Nephron (organoid): ENCODE results near the gene CASP8AP2.
A peak's percentile ranks its signal among the peaks of the same experiment; 100 is the strongest.

Experiments
- H3K27ac Mint-ChIP-seq, 3 experiments: 2 replicates each; pipeline ENCODE4 v1.8.0; 2020; ENCODE audit warnings: mixed read lengths in 3 of 3, mild to moderate bottlenecking in 2 of 3, moderate library complexity in 1 of 3
- H3K27me3 Mint-ChIP-seq: 2 replicates; pipeline ENCODE4 v1.8.0; 2021; ENCODE audit warnings: low read depth, mild to moderate bottlenecking, moderate library complexity, mixed read lengths
- H3K36me3 Mint-ChIP-seq: 2 replicates; pipeline ENCODE4 v1.8.0; 2020; ENCODE audit warnings: low read depth, mixed read lengths
- H3K4me1 Mint-ChIP-seq: 2 replicates; pipeline ENCODE4 v1.8.0; 2020; ENCODE audit warnings: mixed read lengths
- H3K4me3 Mint-ChIP-seq, 3 experiments: 2 replicates each; pipeline ENCODE4 v1.8.0; 2020; ENCODE audit warnings: mild to moderate bottlenecking in 3 of 3, mixed read lengths in 3 of 3, moderate library complexity in 2 of 3
- H3K9me3 Mint-ChIP-seq: 2 replicates; pipeline ENCODE4 v1.8.0; 2020; ENCODE audit warnings: mixed read lengths
- CTCF ChIP-seq, 3 experiments: fragments of 200-600 bp; sonication (generic); IDR thresholded peaks; one replicate each; pipeline ENCODE4 v1.5.0; 2021; ENCODE audit warnings: antibody characterized with exemption in 3 of 3; ENCODE audit not compliant: unreplicated experiment in 3 of 3

The CASP8AP2 gene

GRCh38 chr6:89787660-89788328 lies 41.9 kb upstream of the CASP8AP2 start:
- H3K4me1 Mint-ChIP-seq, result no peaks in the 10 kb centered on the region
- H3K9me3 Mint-ChIP-seq, result peaks cover 7% of the 10 kb centered on the region
- TF ChIP-seq CTCF (IDR thresholded peaks at IDR 0.05; ENCODE audit: unreplicated experiment in 3 of 3), result no peak
- no peak overlapping the region for H3K4me3 Mint-ChIP-seq
- H3K27ac Mint-ChIP-seq, result no peak overlapping the region
- peaks cover 67% of the 10 kb centered on the region for H3K36me3 Mint-ChIP-seq
- no peaks in the 10 kb centered on the region for H3K27me3 Mint-ChIP-seq

GRCh38 chr6:89789980-89790379 lies 39.7 kb upstream of the CASP8AP2 start:
- H3K27ac Mint-ChIP-seq, result no peak overlapping the region
- peaks cover 13% of the 10 kb centered on the region for H3K4me1 Mint-ChIP-seq
- H3K9me3 Mint-ChIP-seq, result no peaks in the 10 kb centered on the region
- H3K4me3 Mint-ChIP-seq, result no peak overlapping the region
- no peaks in the 10 kb centered on the region for H3K27me3 Mint-ChIP-seq
- no peak for TF ChIP-seq CTCF (IDR thresholded peaks at IDR 0.05; ENCODE audit: unreplicated experiment in 3 of 3)
- peaks cover 63% of the 10 kb centered on the region for H3K36me3 Mint-ChIP-seq

- Mint-ChIP-seq H3K4me3 (no peak overlapping the region), H3K27ac (no peak overlapping the region), H3K36me3 (peaks cover 63% of the 10 kb centered on the region), H3K9me3 (no peaks in the 10 kb centered on the region), H3K4me1 (peaks cover 13% of the 10 kb centered on the region), H3K27me3 (no peaks in the 10 kb centered on the region)
- TF ChIP-seq CTCF (IDR thresholded peaks at IDR 0.05; ENCODE audit: unreplicated experiment in 3 of 3), result no peak
Measured at GRCh38 chr6:89790403-89790802, 39.3 kb upstream of the CASP8AP2 start.

- peaks cover 59% of the 10 kb centered on the region for H3K36me3 Mint-ChIP-seq
- H3K4me3 Mint-ChIP-seq, result no peak overlapping the region
- no peaks in the 10 kb centered on the region for H3K27me3 Mint-ChIP-seq
- peak overlapping the region; percentile 22 to 70 (median 54) for H3K27ac Mint-ChIP-seq
- no peaks in the 10 kb centered on the region for H3K9me3 Mint-ChIP-seq
- TF ChIP-seq CTCF (IDR thresholded peaks at IDR 0.05; ENCODE audit: unreplicated experiment in 3 of 3), result peak in 2 of 3 experiments; percentile 25 to 44
- H3K4me1 Mint-ChIP-seq, result peaks cover 13% of the 10 kb centered on the region
Measured at GRCh38 chr6:89792881-89793280, 36.8 kb upstream of the CASP8AP2 start.

- no peak for TF ChIP-seq CTCF (IDR thresholded peaks at IDR 0.05; ENCODE audit: unreplicated experiment in 3 of 3)
- Mint-ChIP-seq H3K4me1 (peaks cover 13% of the 10 kb centered on the region), H3K4me3 (no peak overlapping the region), H3K9me3 (no peaks in the 10 kb centered on the region), H3K36me3 (peaks cover 52% of the 10 kb centered on the region), H3K27ac (peak overlapping the region; percentile 22 to 70 (median 54)), H3K27me3 (no peaks in the 10 kb centered on the region)
Measured at GRCh38 chr6:89793586-89793985, 36.1 kb upstream of the CASP8AP2 start.

- peaks cover 47% of the 10 kb centered on the region for H3K36me3 Mint-ChIP-seq
- TF ChIP-seq CTCF (IDR thresholded peaks at IDR 0.05; ENCODE audit: unreplicated experiment in 3 of 3), result no peak
Measured at GRCh38 chr6:89794324-89794723, 35.4 kb upstream of the CASP8AP2 start.

More at GRCh38 chr6:89794324-89794723, 35.4 kb upstream of the CASP8AP2 start:
- peaks cover 13% of the 10 kb centered on the region for H3K4me1 Mint-ChIP-seq
- H3K9me3 Mint-ChIP-seq, result no peaks in the 10 kb centered on the region
- no peak overlapping the region for H3K4me3 Mint-ChIP-seq
- H3K27me3 Mint-ChIP-seq, result no peaks in the 10 kb centered on the region
- H3K27ac Mint-ChIP-seq, result peak overlapping the region in 1 of 3 experiments; percentile 55
